ENCODE measurements around the gene BUB1B. TPM values are rescaled to one million over a fixed set of nuclear protein-coding genes. Genes with fewer than 3 reads are reported as not detected.

The BUB1B gene
- total and polyA plus RNA-seq, 9 of the 15 experiments (the other 6 are each of a cell fraction or from before 2014, with no cell fraction given) = 28.7 to 113 (median 82.2) TPM

DNA sequence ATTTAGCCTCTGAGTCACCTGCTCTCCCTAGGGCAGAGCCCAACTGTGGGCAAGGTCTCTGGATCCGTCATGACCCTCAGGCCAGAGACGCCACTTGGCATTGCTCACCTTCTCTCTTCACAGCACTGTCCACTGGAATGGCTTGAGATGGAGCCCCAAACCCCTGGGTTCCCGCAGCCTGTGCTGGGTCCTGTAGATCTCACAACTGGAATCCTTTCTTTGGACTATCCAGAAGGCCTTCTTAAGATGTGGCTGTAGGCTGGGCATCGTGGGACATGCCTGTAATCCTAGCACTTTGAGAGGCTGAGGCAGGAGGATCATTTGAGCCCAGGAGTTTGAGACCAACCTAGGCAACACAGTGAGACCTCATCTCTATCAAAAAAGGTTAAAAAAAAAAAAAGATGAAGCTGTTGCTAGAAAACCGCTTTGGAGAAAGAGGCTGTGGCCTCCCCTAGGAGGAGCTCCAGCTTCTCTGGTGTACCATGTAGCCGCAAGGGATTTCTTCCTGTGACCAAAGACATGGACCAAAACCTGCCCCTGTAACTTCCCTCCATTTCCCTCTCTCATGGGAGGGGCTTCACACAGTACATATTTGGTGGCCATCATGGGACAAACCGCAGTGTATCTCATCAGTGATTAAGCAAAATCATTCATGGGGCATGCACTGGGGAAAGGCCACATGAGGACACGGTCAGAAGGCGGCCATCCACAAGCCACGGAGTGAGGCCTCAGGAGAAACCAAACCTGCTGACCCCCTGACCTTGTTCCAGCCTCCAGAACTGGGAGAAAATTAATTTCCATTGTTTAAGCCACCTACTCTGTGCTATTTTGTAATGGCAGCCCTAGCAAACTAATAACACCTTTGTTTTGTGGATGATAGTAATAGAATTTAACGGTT lies 23.3 kb upstream of the BUB1B start (continued):
- no peak for TF ChIP-seq NR4A1 (CRISPR knock-in tag; IDR thresholded peaks at IDR 0.05)
- peak; percentile 42; the same call in 1 of the 2 replicates for TF ChIP-seq NR4A1 (tag; IDR thresholded peaks at IDR 0.05)
- no peak for TF ChIP-seq CREB1 (IDR thresholded peaks at IDR 0.05)
- TF ChIP-seq CREB1 (CRISPR knock-in tag; IDR thresholded peaks at IDR 0.05) = no peak
- TF ChIP-seq ZC3H11A (IDR thresholded peaks at IDR 0.05; ENCODE audit: low read depth, low read length) = no peak
- no peak for TF ChIP-seq E2F3 (CRISPR knock-in tag; IDR thresholded peaks at IDR 0.05)
- peak; percentile 87 for TF ChIP-seq NFE2 (IDR thresholded peaks at IDR 0.05; ENCODE audit: low read depth)
- TF ChIP-seq ETS2 (tag; IDR thresholded peaks at IDR 0.05; ENCODE audit: borderline replicate concordance, poor library complexity, severe bottlenecking) = no peak
- no peak for TF ChIP-seq NR3C1 (CRISPR knock-in tag; IDR thresholded peaks at IDR 0.05)
- TF ChIP-seq, protein P1, sequence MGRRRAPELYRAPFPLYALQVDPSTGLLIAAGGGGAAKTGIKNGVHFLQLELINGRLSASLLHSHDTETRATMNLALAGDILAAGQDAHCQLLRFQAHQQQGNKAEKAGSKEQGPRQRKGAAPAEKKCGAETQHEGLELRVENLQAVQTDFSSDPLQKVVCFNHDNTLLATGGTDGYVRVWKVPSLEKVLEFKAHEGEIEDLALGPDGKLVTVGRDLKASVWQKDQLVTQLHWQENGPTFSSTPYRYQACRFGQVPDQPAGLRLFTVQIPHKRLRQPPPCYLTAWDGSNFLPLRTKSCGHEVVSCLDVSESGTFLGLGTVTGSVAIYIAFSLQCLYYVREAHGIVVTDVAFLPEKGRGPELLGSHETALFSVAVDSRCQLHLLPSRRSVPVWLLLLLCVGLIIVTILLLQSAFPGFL (CRISPR knock-in tag; IDR thresholded peaks at IDR 0.05) = no peak
- peak; percentile 72 for TF ChIP-seq ZNF384 (IDR thresholded peaks at IDR 0.05; ENCODE audit: low read depth, low read length)
- TF ChIP-seq BACH1 (tag; IDR thresholded peaks at IDR 0.05) = peak; percentile 68; the same call in 1 of the 2 replicates
- TF ChIP-seq, protein P2, sequence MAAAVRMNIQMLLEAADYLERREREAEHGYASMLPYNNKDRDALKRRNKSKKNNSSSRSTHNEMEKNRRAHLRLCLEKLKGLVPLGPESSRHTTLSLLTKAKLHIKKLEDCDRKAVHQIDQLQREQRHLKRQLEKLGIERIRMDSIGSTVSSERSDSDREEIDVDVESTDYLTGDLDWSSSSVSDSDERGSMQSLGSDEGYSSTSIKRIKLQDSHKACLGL (CRISPR knock-in tag; IDR thresholded peaks at IDR 0.05; ENCODE audit: borderline replicate concordance, poor library complexity, severe bottlenecking) = no peak
- no peak for TF ChIP-seq ZNF586 (CRISPR knock-in tag; conservative IDR thresholded peaks at IDR 0.05)
- 0 out of 2 replicates have a peak, but pooled peaks have one; percentile 31 for TF ChIP-seq ZBTB2 (IDR thresholded peaks at IDR 0.05)
- no peak for TF ChIP-seq KAT7 (CRISPR knock-in tag; IDR thresholded peaks at IDR 0.05; ENCODE audit: borderline replicate concordance)
- TF ChIP-seq ZNF165 (CRISPR knock-in tag; IDR thresholded peaks at IDR 0.05; ENCODE audit: borderline replicate concordance) = no peak
- TF ChIP-seq THRA (IDR thresholded peaks at IDR 0.05) = peak; percentile 95
- no peak for TF ChIP-seq CHD4 (IDR thresholded peaks at IDR 0.05; ENCODE audit: insufficient read depth, insufficient replicate concordance, low read depth, low read length, poor library complexity, severe bottlenecking)
- TF ChIP-seq ZFP36 (IDR thresholded peaks at IDR 0.05; ENCODE audit: low read depth, low read length, partially characterized antibody) = no peak
- TF ChIP-seq DDX20 (tag; IDR thresholded peaks at IDR 0.05; ENCODE audit: low read depth) = 0 out of 2 replicates have a peak, but pooled peaks have one; percentile 53
- TF ChIP-seq POLR2H (tag; IDR thresholded peaks at IDR 0.05; ENCODE audit: low read depth) = no peak
- no peak for TF ChIP-seq NR2C2 (CRISPR knock-in tag; IDR thresholded peaks at IDR 0.05)
- TF ChIP-seq NR2C2 (tag; IDR thresholded peaks at IDR 0.05) = peak; percentile 78
- TF ChIP-seq ZNF316 (IDR thresholded peaks at IDR 0.05) = peak; percentile 64

Data from K562 (cell line).